ENCODE data around the gene ZNF500.

Gene ZNF500

DNA sequence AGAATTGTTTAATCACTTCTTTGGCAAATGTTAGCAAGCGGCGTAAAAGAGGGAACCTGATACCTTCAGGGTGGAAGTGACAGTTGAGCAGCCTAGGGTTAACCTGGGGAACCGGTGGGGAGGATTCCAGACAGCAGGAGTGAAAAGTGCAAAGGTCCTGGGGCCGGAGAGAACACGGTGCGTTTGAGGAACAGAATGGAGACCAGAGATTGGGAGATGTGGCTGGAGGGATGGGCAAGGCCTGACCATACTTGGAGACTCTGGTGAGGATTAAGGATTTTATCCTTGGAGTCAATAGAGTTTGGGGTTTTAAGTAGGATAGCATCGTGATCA, 2.3 kb upstream of the ZNF500 start:
- no peak overlapping the region for H2AFZ ChIP-seq (ENCODE audit: low read depth, low read length)
- no peak overlapping the region for H3K4me2 ChIP-seq (ENCODE audit: low read length, poor library complexity, severe bottlenecking)
- peaks cover 9 to 11% of the 10 kb centered on the region in 2 experiments for H3K36me3 ChIP-seq (ENCODE audit: control insufficient read depth in 1 of 2, insufficient read depth in 2 of 2, low read depth in 1 of 2, low read length in 2 of 2)
- no peak for DNase-seq
- H4K91ac ChIP-seq (ENCODE audit: low read length) = no peak overlapping the region
- no peak overlapping the region for H3K14ac ChIP-seq (ENCODE audit: low read length in 2 of 2)
- H3K4me3 ChIP-seq (ENCODE audit: insufficient read depth in 1 of 2, low read depth in 1 of 2, low read length in 2 of 2) = peak overlapping the region in 1 of 2 experiments; percentile 89
- H3K27me3 ChIP-seq (ENCODE audit: control insufficient read depth in 1 of 2, insufficient read depth in 1 of 2, low read length in 2 of 2) = no peaks in the 10 kb centered on the region
- no peak overlapping the region for H2BK5ac ChIP-seq (ENCODE audit: low read depth, low read length, poor library complexity, severe bottlenecking)
- H4K8ac ChIP-seq (ENCODE audit: low read length) = peak overlapping the region; percentile 67
- WGBS = 90% methylated on average over 7 of the region's 7 CpGs
- peak overlapping the region; percentile 94 for H3K9ac ChIP-seq (ENCODE audit: low read length)
- H3K9me3 ChIP-seq (ENCODE audit: control insufficient read depth, low read length) = no peaks in the 10 kb centered on the region
- no peak overlapping the region for H3K4ac ChIP-seq (ENCODE audit: low read depth in 1 of 2, low read length in 2 of 2)
- H3K4me1 ChIP-seq (ENCODE audit: control insufficient read depth, insufficient read depth, low read depth, low read length) = peaks cover 18% of the 10 kb centered on the region
- no peak overlapping the region for H2AK5ac ChIP-seq (ENCODE audit: low read length, severe bottlenecking)
- H2BK12ac ChIP-seq (ENCODE audit: low read length in 2 of 2) = no peak overlapping the region
- H3K18ac ChIP-seq (ENCODE audit: low read depth in 1 of 2, low read length in 2 of 2) = no peak overlapping the region
- H3K23ac ChIP-seq (ENCODE audit: low read length in 2 of 2) = no peak overlapping the region
- H2BK120ac ChIP-seq (ENCODE audit: low read depth, low read length) = no peak overlapping the region
- H2BK15ac ChIP-seq (ENCODE audit: low read depth, poor library complexity, severe bottlenecking) = no peak overlapping the region
- H3K27ac ChIP-seq (ENCODE audit: low read length, poor library complexity, severe bottlenecking) = no peak overlapping the region
- peaks cover 11% of the 10 kb centered on the region for H3K79me1 ChIP-seq (replicated peaks; ENCODE audit: low read length, poor library complexity, severe bottlenecking)

DNA sequence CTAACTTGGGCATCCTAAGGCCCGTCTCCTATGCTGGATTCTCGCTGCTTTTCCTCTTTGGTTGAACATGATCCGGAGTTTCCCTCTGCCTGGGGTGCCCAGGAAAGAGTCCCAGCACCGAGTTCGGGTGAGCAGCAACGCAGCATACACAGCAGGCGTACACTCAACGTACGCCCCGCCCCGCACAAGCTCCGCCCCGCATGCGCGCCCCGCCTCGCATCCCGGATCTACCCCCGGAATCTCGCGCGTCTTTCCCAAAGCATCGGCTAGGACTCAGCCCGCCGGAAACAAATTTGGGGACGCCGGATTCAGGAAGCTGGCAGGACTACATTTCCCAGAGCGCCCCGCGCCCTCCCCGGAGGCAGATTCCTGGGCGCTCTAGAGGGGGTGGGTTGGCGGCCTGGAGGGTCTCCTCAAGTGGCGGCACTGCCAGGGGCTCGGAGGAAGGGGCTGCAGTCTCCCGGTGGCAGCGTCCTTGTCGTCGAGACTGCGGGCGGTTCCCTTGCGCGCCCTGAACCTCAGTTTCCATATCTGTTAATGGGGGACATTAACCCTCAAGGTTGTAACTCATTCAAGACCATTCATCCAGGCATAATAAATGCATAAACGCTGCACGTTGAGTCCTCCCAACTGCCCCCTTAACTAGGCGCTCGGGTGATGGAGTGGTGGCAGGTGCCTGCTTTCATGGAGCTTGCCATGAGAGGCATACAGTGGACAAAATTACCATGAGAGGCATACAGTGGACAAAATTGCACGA, 1.8 kb upstream of the ZNF500 start:
- peak overlapping the region; percentile 62 to 89 for H3K4me3 ChIP-seq (ENCODE audit: insufficient read depth in 1 of 2, low read depth in 1 of 2, low read length in 2 of 2)
- peak overlapping the region; percentile 79 to 93 for H3K18ac ChIP-seq (ENCODE audit: low read depth in 1 of 2, low read length in 2 of 2)
- peak overlapping the region; percentile 94 for H3K9ac ChIP-seq (ENCODE audit: low read length)
- peak overlapping the region; percentile 91 for H2AFZ ChIP-seq (ENCODE audit: low read depth, low read length)
- H2BK5ac ChIP-seq (ENCODE audit: low read depth, low read length, poor library complexity, severe bottlenecking) = no peak overlapping the region
- no peak overlapping the region for H2BK15ac ChIP-seq (ENCODE audit: low read depth, poor library complexity, severe bottlenecking)
- peaks cover 13% of the 10 kb centered on the region for H3K79me1 ChIP-seq (replicated peaks; ENCODE audit: low read length, poor library complexity, severe bottlenecking)
- H3K9me3 ChIP-seq (ENCODE audit: control insufficient read depth, low read length) = no peaks in the 10 kb centered on the region
- peak overlapping the region in 1 of 2 experiments; percentile 70 for H3K14ac ChIP-seq (ENCODE audit: low read length in 2 of 2)
- H4K8ac ChIP-seq (ENCODE audit: low read length) = peak overlapping the region; percentile 67
- H2BK120ac ChIP-seq (ENCODE audit: low read depth, low read length) = no peak overlapping the region
- H2BK12ac ChIP-seq (ENCODE audit: low read length in 2 of 2) = no peak overlapping the region
- WGBS = 6% methylated on average over 48 of the region's 48 CpGs
- no peak overlapping the region for H3K23ac ChIP-seq (ENCODE audit: low read length in 2 of 2)
- peak; percentile 95 for DNase-seq
- peak overlapping the region; percentile 87 for H3K4me2 ChIP-seq (ENCODE audit: low read length, poor library complexity, severe bottlenecking)
- H2AK5ac ChIP-seq (ENCODE audit: low read length, severe bottlenecking) = peak overlapping the region; percentile 11
- no peak overlapping the region for H4K91ac ChIP-seq (ENCODE audit: low read length)
- peak overlapping the region; percentile 46 to 88 for H3K4ac ChIP-seq (ENCODE audit: low read depth in 1 of 2, low read length in 2 of 2)
- H3K36me3 ChIP-seq (ENCODE audit: control insufficient read depth in 1 of 2, insufficient read depth in 2 of 2, low read depth in 1 of 2, low read length in 2 of 2) = peaks cover 14 to 16% of the 10 kb centered on the region in 2 experiments
- no peaks in the 10 kb centered on the region for H3K27me3 ChIP-seq (ENCODE audit: control insufficient read depth in 1 of 2, insufficient read depth in 1 of 2, low read length in 2 of 2)
- H3K27ac ChIP-seq (ENCODE audit: low read length, poor library complexity, severe bottlenecking) = peak overlapping the region; percentile 96
- H3K4me1 ChIP-seq (ENCODE audit: control insufficient read depth, insufficient read depth, low read depth, low read length) = peaks cover 19% of the 10 kb centered on the region

DNA sequence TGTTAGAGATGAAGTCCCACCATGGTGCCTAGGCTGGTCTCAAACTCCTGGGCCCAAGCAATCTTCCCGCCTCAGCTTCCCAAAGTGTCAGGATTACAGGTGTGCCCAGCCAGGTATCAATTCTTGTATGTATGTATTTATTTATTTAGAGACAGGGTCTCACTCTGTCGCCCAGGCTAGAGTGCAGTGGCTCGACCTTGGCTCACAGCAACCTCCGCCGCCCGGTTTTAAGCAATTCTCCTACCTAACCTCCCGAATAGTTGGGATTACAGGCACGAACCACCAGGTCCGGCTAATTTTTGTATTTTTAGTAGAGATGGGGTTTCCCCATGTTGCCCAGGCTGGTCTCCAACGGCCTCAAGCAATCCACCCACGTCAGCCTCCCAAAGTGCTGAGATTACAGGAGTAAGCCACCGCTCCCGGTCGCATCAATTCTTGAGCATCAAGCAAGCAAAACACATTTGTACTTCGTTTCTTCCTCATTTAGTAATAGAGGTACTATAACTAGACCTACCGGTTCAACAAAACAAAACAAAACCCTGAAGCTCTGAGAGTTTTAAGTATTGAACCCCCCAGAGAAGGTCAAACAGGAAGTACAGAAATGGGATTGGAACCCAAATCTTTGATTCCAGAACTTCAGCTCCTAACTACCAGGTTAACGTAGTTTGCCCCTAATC, 1.0 kb upstream of the ZNF500 start:
- WGBS = 70% methylated on average over 17 of the region's 17 CpGs
- peak overlapping the region; percentile 94 for H3K9ac ChIP-seq (ENCODE audit: low read length)
- H3K9me3 ChIP-seq (ENCODE audit: control insufficient read depth, low read length) = no peaks in the 10 kb centered on the region
- peak overlapping the region; percentile 39 to 89 for H3K4me3 ChIP-seq (ENCODE audit: insufficient read depth in 1 of 2, low read depth in 1 of 2, low read length in 2 of 2)
- peak overlapping the region; percentile 80 for H2AFZ ChIP-seq (ENCODE audit: low read depth, low read length)
- H3K27me3 ChIP-seq (ENCODE audit: control insufficient read depth in 1 of 2, insufficient read depth in 1 of 2, low read length in 2 of 2) = no peaks in the 10 kb centered on the region
- peak overlapping the region; percentile 46 to 88 for H3K4ac ChIP-seq (ENCODE audit: low read depth in 1 of 2, low read length in 2 of 2)
- H3K23ac ChIP-seq (ENCODE audit: low read length in 2 of 2) = no peak overlapping the region
- peak overlapping the region; percentile 27 for H4K8ac ChIP-seq (ENCODE audit: low read length)
- peak overlapping the region; percentile 49 for H2AK5ac ChIP-seq (ENCODE audit: low read length, severe bottlenecking)
- H3K79me1 ChIP-seq (replicated peaks; ENCODE audit: low read length, poor library complexity, severe bottlenecking) = peaks cover 18% of the 10 kb centered on the region
- H2BK5ac ChIP-seq (ENCODE audit: low read depth, low read length, poor library complexity, severe bottlenecking) = no peak overlapping the region
- H3K14ac ChIP-seq (ENCODE audit: low read length in 2 of 2) = no peak overlapping the region
- no peak overlapping the region for H4K91ac ChIP-seq (ENCODE audit: low read length)
- H2BK15ac ChIP-seq (ENCODE audit: low read depth, poor library complexity, severe bottlenecking) = no peak overlapping the region
- H3K4me1 ChIP-seq (ENCODE audit: control insufficient read depth, insufficient read depth, low read depth, low read length) = peaks cover 21% of the 10 kb centered on the region
- peak overlapping the region; percentile 79 to 89 for H3K18ac ChIP-seq (ENCODE audit: low read depth in 1 of 2, low read length in 2 of 2)
- peak overlapping the region; percentile 96 for H3K27ac ChIP-seq (ENCODE audit: low read length, poor library complexity, severe bottlenecking)
- peaks cover 21 to 23% of the 10 kb centered on the region in 2 experiments for H3K36me3 ChIP-seq (ENCODE audit: control insufficient read depth in 1 of 2, insufficient read depth in 2 of 2, low read depth in 1 of 2, low read length in 2 of 2)
- peak overlapping the region; percentile 87 for H3K4me2 ChIP-seq (ENCODE audit: low read length, poor library complexity, severe bottlenecking)
- peak; percentile 68 for DNase-seq
- H2BK12ac ChIP-seq (ENCODE audit: low read length in 2 of 2) = peak overlapping the region in 1 of 2 experiments; percentile 42
- no peak overlapping the region for H2BK120ac ChIP-seq (ENCODE audit: low read depth, low read length)
